GM18526 (cell line): Measurements from ENCODE around the gene RPH3AL.

Experiments used
- POLR2A ChIP-seq: IDR thresholded peaks from 3 replicates; pipeline ENCODE4 v1.6.1; 2011; ENCODE audit not compliant: insufficient read length; ENCODE audit errors: extremely low read depth

Gene RPH3AL

DNA sequence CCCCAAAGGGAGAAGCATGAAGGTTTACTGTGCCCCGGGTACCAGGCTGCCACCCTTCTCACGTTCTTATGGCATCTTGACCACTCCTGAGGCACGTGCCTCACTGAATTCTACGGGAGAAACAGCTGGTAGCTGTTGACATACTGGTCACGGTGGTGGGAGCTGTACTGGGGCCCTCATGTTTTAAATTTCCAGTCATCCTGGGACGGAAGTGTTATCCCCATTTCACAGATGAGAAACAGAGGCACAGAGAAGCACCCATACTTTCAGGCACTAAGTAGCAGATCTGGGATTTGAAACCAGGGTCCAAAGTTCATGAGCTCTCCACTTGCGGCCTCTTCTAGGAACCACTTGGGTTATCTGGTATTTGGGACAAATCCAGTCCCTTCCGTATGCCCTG, 144.8 kb downstream of the RPH3AL start:
- no peak for TF ChIP-seq POLR2A

DNA sequence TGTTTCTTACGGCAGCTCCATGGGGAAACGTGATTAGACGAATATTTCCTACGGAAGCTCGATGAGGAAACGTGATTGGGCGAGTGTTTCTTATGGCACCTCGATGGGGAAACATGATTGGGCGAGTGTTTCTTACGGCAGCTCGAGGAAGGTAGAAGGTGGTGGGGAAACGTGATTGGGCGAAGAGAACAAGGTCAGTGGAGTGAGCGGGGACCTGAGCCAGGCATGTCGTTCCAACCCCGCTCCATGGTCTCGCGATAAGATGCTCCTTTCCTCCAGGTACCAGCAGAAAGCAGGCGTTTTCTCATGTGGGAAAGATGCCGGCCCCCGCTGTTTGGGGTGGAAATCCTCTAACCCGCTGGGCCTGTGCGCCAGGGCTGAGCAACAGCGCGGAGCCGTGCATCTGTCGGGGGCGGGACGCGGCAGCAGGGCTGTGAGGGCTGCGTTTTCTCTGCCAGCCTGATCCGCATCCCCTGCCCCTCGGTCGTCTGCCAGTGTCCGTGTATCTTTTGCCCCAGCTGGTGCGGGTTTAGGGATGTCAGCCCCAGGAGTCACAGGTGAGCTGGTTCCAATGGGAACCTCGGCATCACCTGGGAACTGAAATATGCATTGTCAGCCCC, 145.6 kb downstream of the RPH3AL start:
- no peak for TF ChIP-seq POLR2A

DNA sequence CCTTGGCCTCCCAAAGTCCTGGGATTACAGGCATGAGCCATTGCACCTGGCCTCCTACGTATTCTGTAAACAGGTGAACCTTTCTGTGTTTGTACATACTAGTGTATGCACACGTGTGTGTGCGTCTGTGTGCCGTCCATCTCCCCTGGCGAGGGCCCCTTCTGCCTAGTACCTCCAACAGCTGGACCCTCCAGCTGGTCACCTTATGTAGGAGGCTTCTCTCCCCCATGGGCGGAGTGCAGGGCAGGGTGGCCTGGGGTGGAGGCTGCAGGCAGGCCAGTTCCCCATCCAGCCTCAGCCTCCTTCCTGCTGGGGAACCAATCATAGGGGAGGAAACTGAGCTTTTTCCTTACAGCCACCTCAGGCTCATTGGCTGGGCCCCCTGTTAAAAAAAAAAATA, 146.8 kb downstream of the RPH3AL start:
- no peak for TF ChIP-seq POLR2A

GRCh38 chr17:205148-205669, 147.4 kb downstream of the RPH3AL start:
- no peak for TF ChIP-seq POLR2A

DNA sequence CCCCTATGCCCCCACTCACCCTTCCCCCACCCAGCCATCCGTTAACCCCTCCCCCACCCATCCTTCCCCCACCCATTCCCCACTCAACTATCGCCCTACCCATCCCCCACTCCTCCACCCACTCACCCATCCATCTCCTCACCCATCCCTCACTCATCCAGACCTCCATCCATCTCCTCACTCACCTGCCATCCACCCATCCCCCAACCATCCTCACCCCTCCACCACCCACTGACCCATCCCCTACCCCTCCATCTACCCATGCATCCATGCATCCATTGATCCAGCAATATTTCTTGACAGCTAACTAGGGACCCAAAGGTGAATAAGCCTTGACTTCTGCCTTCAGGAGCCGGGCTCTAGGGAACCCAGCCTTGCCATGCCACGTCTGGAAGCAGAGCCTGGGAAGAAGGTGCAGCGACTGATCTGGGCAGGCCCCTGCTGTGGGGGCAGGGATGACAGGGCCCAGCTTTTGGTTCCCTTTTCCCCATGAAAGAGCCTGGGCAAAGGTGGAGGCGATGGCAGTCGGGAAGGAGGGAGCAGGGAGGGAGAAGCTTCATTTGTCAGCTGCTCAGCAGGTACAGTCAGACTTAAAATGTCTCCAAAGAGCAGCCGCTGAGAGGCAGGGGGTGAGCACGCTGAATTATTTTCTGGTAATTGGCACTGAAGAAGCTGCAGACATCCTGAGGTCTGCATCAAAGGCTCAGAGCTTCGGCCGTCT, 148.0 kb downstream of the RPH3AL start:
- TF ChIP-seq POLR2A: no peak

DNA sequence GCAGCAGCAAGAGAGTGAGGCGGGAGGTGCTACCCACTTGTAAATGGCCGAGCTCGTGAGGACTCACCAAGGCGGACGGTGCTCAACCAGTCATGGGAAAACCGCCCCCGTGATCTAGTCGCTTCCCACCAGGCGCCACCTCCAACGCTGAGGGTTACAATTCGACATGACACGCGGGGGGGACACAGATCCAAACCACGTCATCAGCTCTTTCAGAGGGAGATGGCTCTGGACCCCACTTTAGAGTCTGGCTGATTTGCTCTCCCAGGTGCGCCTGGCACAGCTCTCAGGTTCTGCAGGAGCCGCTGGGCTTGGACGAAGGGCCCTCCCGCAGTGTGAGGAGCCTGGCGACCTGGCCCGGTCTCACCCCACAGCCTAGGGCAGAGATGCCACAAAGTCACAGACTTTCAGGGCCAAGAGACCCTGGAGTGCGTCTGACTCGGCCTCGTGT, 150.1 kb downstream of the RPH3AL start:
- no peak for TF ChIP-seq POLR2A

DNA sequence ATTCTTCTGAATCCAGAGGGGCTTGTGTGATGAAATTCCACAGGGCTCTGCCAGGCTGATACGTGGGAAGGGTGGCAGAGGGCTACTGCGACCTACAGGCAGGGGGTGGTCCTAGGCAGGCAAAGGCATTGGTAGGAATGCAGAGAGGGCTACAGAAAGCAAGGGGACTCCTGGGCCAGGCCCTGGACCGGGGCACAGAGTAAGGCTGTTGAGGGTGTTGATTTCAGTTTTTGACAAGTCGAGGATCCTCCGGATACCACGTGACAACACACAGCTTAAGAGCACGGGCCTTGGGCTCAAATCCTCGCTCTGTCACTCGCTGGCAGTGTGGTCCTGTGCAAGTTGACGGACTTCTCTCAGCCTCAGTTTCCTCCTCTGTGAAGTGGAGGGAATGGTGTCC, 152.0 kb downstream of the RPH3AL start:
- no peak for TF ChIP-seq POLR2A

- no peak for TF ChIP-seq POLR2A
Observed at GRCh38 chr17:199806-200545, 152.6 kb downstream of the RPH3AL start.

DNA sequence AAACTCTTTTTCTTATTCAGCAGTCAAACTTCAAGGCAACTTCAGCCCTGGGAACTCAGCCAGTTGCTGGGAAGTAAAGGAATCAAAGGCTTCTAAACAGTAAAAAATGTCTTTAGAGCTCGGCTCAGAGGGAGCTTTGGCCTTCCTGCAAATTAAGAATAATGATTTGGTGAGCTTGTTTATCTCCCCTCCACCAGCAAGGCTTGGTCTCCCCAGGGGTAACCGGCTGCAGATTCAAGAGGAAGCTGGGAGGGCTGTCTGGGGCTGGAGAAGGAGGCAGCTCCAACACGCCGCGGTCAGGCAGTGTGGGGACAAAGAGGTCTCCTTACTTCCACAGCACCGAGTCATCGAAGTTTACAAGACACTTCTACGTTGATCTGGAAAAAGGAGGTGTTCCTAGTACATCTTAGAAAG, 153.4 kb downstream of the RPH3AL start:
- TF ChIP-seq POLR2A: no peak

GRCh38 chr17:197352-197751, 155.3 kb downstream of the RPH3AL start:
- no peak for TF ChIP-seq POLR2A

GRCh38 chr17:194828-195602, 157.6 kb downstream of the RPH3AL start:
- TF ChIP-seq POLR2A: no peak

DNA sequence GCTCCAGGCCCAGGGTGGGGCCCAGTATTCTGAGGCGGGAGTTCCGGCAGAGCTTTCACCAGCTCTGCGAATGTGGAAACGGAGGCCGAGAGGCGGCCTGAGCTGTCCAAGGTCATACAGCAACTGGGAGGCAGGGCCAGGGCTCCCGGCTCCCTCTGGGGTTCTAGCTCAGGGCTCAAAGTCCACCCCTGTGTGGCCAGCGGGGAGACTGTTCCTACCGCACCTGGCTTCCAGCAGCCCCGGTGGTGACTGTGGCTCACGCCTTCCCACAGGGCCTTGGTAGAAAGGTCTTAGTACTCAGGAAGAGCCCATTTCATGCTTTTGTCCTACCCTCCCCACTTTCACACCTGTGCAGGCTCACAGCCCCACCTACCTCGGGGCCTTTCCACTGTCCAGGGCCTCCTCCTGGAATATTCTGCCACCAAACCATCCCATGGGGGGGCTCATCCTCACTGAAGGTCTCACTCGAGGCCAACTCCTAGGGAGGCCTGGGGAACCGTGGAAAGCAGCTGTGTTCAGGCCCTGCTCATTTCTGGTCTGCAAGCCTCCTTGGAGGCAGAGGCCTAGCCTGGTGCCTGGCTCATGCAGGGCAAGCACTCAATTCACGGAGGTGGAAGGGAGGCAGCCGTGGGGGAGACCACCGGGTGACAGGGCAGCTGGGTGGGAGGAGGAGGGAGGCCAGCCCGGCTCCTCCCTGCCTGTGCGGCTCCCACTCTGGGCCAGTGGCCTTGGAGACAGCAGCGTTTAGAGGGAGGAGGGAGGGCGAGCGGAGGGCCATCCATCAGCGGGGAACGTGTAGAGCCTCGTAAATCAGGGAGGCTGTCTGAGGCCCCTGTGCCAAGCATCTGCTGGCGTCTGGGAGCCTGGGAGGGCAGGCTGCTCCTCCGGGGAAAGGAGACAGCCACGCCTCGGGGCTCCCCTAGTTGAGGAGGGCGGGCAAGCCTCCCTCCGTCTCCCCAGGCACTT, 158.5 kb downstream of the RPH3AL start:
- no peak for TF ChIP-seq POLR2A

GRCh38 chr17:193426-193810, 159.2 kb downstream of the RPH3AL start:
- TF ChIP-seq POLR2A: no peak
